Spleen (tissue), 11 donors: ENCODE measurements around the gene HCRTR2. TPM values are rescaled to one million over a fixed set of nuclear protein-coding genes. Genes with fewer than 3 reads are reported as not detected.

Experiments used
- DNase-seq: peaks from one replicate; pipeline ENCODE4 v3.0.0-alpha.2; 2020
- H3K27ac ChIP-seq, 8 donors: fragments of 200-600 bp; sonication (generic) in 7 of 8; 1 replicate in 4 of 8; 2 replicates in 4 of 8; pipeline versions ENCODE4 v1.5.0 to v1.8.0; 2016 to 2021; ENCODE audit warnings: inconsistent platforms in 4 of 8, mild to moderate bottlenecking in 4 of 8, moderate library complexity in 1 of 8
- H3K27me3 ChIP-seq, 7 donors: fragments of 200-600 bp; sonication (generic) in 6 of 7; replicated peaks in 1 of 7; 1 replicate in 4 of 7; 2 replicates in 3 of 7; pipeline versions ENCODE4 v1.5.0 to v1.8.0; 2016 to 2021; ENCODE audit warnings: inconsistent platforms in 3 of 7, mild to moderate bottlenecking in 1 of 7
- H3K36me3 ChIP-seq, 6 donors: fragments of 200-600 bp; sonication (generic) in 5 of 6; 1 replicate in 4 of 6; 2 replicates in 2 of 6; pipeline versions ENCODE4 v1.5.0 to v1.8.0; 2016 to 2021; ENCODE audit warnings: inconsistent platforms in 2 of 6
- H3K4me1 ChIP-seq, 6 donors: fragments of 200-600 bp; sonication (generic) in 5 of 6; 1 replicate in 3 of 6; 2 replicates in 3 of 6; pipeline versions ENCODE4 v1.5.0 to v1.8.0; 2016 to 2021; ENCODE audit warnings: inconsistent platforms in 3 of 6
- H3K4me3 ChIP-seq, 8 donors: fragments of 200-600 bp; sonication (generic) in 7 of 8; 1 replicate in 4 of 8; 2 replicates in 4 of 8; pipeline versions ENCODE4 v1.5.0 to v1.8.0; 2016 to 2021; ENCODE audit warnings: inconsistent platforms in 4 of 8, mild to moderate bottlenecking in 4 of 8, moderate library complexity in 2 of 8
- H3K9me3 ChIP-seq, 8 donors: fragments of 200-600 bp; sonication (generic) in 7 of 8; 1 replicate in 4 of 8; 2 replicates in 4 of 8; pipeline versions ENCODE4 v1.5.0 to v1.8.0; 2016 to 2021; ENCODE audit warnings: inconsistent platforms in 4 of 8
- CTCF ChIP-seq, 11 experiments: fragments of 200-600 bp in 7 of 11; fragments of 450-650 bp in 4 of 11; sonication (generic) in 4 of 11; IDR thresholded peaks in 8 of 11; conservative IDR thresholded peaks in 3 of 11; 1 replicate in 7 of 11; 2 replicates in 4 of 11; pipeline versions ENCODE4 v1.4.0 to v1.8.0; 2016 to 2021; ENCODE audit warnings: antibody characterized with exemption in 11 of 11, inconsistent platforms in 4 of 11, mild to moderate bottlenecking in 1 of 11
- POLR2A ChIP-seq, 3 donors: fragments of 450-650 bp; IDR thresholded peaks; one replicate each; pipeline ENCODE4 v1.5.1; 2017; ENCODE audit warnings: antibody characterized with exemption in 3 of 3, mild to moderate bottlenecking in 1 of 3
- POLR2AphosphoS5 ChIP-seq, 3 donors: sonication (generic); formaldehyde crosslinking; IDR thresholded peaks; one replicate each; pipeline ENCODE4 v1.5.1; 2017; ENCODE audit warnings: antibody characterized with exemption in 3 of 3
- WGBS, 5 donors: extraction: QIAGEN DNeasy Blood & Tissue Kit in 3 of 5; methylation state at CpG; one replicate each; pipeline versions ENCODE4 v1.1.5 to v1.1.7; 2013 to 2018; 5-methylcytosine and 5-hydroxymethylcytosine counted together
- intact Hi-C: fragments of 100-400 bp; cut with DNase I; formaldehyde crosslinking; loops from one replicate; pipeline ENCODE4 v1.15.0; 2023; ENCODE audit warnings: low total_unique reads
- polyA plus RNA-seq, 3 donors: library from polyadenylated mRNA; stranded (reverse); fragments of 200-250 nt; gene quantifications; one replicate each; pipeline ENCODE4 v1.2.1, GENCODE V29; 2013
- total RNA-seq, 7 donors: library from RNA; depleted of rRNA in 3 of 7; stranded (reverse); fragments of >200 nt in 3 of 7; fragmentation: NEBNext Ultra II Directional in 4 of 7; extraction: Animal tissue kit (Norgen Biotek cat#: 25700) in 4 of 7; gene quantifications; one replicate each; pipeline versions ENCODE4 v1.1.0 to v1.2.1, GENCODE V29; 2016 to 2021
- donor health status: healthy with polysubstance abuse.
- donor health status: DM: no; HTN: no; CAD: no; lungs with moderate emphysema.
- donor health status: DM: no; HTN: no; CAD: no.
- donor health status: Bipolar disorder and iron deficiency.
- donor health status: healthy.
- donor health status: DM: no; HTN: no; CAD: no.
- donor health status: DM: yes; HTN: yes; CAD: no.

Gene HCRTR2
- total and polyA plus RNA-seq, 10 donors: not detected

- H3K4me1 ChIP-seq: no peaks in the 10 kb centered on the region
- no peak overlapping the region for H3K27ac ChIP-seq
- no peak for TF ChIP-seq POLR2A (IDR thresholded peaks at IDR 0.05)
- TF ChIP-seq POLR2AphosphoS5 (IDR thresholded peaks at IDR 0.05): no peak
- no peak for TF ChIP-seq CTCF (IDR thresholded peaks at IDR 0.05 in 8 of 11, conservative IDR thresholded peaks at IDR 0.05 in 3 of 11)
- intact Hi-C loops: no loop called here
- no peak for DNase-seq
- no peak overlapping the region for H3K4me3 ChIP-seq
- WGBS, 5 donors: 70 to 84% (median 75%) methylated on average over 3 of the region's 3 CpGs
- no peaks in the 10 kb centered on the region for H3K36me3 ChIP-seq
- H3K9me3 ChIP-seq: peaks cover 0 to 9% (median 4%) of the 10 kb centered on the region in 8 donors
- H3K27me3 ChIP-seq: no peaks in the 10 kb centered on the region
Measured at GRCh38 chr6:55208478-55209458, 34.5 kb downstream of the HCRTR2 start.

GRCh38 chr6:55210952-55211351 lies 36.6 kb downstream of the HCRTR2 start:
- intact Hi-C loops: no loop called here
- DNase-seq: no peak
- Histone ChIP-seq H3K9me3 (peaks cover 0 to 26% (median 9%) of the 10 kb centered on the region in 8 donors), H3K27ac (no peak overlapping the region), H3K4me3 (no peak overlapping the region), H3K4me1 (no peaks in the 10 kb centered on the region), H3K36me3 (no peaks in the 10 kb centered on the region), H3K27me3 (no peaks in the 10 kb centered on the region)
- TF ChIP-seq CTCF (IDR thresholded peaks at IDR 0.05 in 8 of 11, conservative IDR thresholded peaks at IDR 0.05 in 3 of 11) (no peak), POLR2AphosphoS5 (IDR thresholded peaks at IDR 0.05) (no peak), POLR2A (IDR thresholded peaks at IDR 0.05) (no peak)

GRCh38 chr6:55212156-55212555 lies 37.8 kb downstream of the HCRTR2 start:
- DNase-seq: no peak
- Histone ChIP-seq H3K27me3 (no peaks in the 10 kb centered on the region), H3K27ac (no peak overlapping the region), H3K4me1 (no peaks in the 10 kb centered on the region), H3K4me3 (no peak overlapping the region), H3K36me3 (no peaks in the 10 kb centered on the region), H3K9me3 (peaks cover 0 to 36% (median 9%) of the 10 kb centered on the region in 8 donors)
- 68 to 76% (median 73%) methylated on average over 2 of the region's 2 CpGs for WGBS, 5 donors
- TF ChIP-seq CTCF (IDR thresholded peaks at IDR 0.05 in 8 of 11, conservative IDR thresholded peaks at IDR 0.05 in 3 of 11) (no peak), POLR2A (IDR thresholded peaks at IDR 0.05) (no peak), POLR2AphosphoS5 (IDR thresholded peaks at IDR 0.05) (no peak)
- intact Hi-C loops: no loop called here

- no peak for DNase-seq
- H3K36me3 ChIP-seq: no peaks in the 10 kb centered on the region
- H3K27ac ChIP-seq: no peak overlapping the region
- H3K9me3 ChIP-seq: peaks cover 0 to 24% (median 1%) of the 10 kb centered on the region in 8 donors
- no peaks in the 10 kb centered on the region for H3K27me3 ChIP-seq
- H3K4me1 ChIP-seq: no peaks in the 10 kb centered on the region
- 63 to 82% (median 72%) methylated on average over 3 of the region's 3 CpGs for WGBS, 5 donors
- intact Hi-C loops: no loop called here
- no peak overlapping the region for H3K4me3 ChIP-seq
- TF ChIP-seq CTCF (IDR thresholded peaks at IDR 0.05 in 8 of 11, conservative IDR thresholded peaks at IDR 0.05 in 3 of 11) (no peak), POLR2AphosphoS5 (IDR thresholded peaks at IDR 0.05) (no peak), POLR2A (IDR thresholded peaks at IDR 0.05) (no peak)
Measured at GRCh38 chr6:55220961-55221360, 46.6 kb downstream of the HCRTR2 start.
